ENCODE data around the gene CHN2.

The CHN2 gene

GRCh38 chr7:29229066-29229465 is 34.5 kb downstream of the CHN2 start:
- no peak for DNase-seq

- no peak for DNase-seq
Observed at GRCh38 chr7:29229946-29230345, 35.4 kb downstream of the CHN2 start.

GRCh38 chr7:29230871-29231345 is 36.3 kb downstream of the CHN2 start:
- DNase-seq, result no peak

- no peak for DNase-seq
Observed at GRCh38 chr7:29231671-29232232, 37.2 kb downstream of the CHN2 start.

- no peak for DNase-seq
Observed at GRCh38 chr7:29234438-29234837, 39.9 kb downstream of the CHN2 start.

- no peak for DNase-seq
Observed at GRCh38 chr7:29236071-29236580, 41.6 kb downstream of the CHN2 start.

GRCh38 chr7:29236649-29237048 is 42.1 kb downstream of the CHN2 start:
- no peak for DNase-seq

GRCh38 chr7:29237489-29237888 is 42.9 kb downstream of the CHN2 start:
- no peak for DNase-seq

GRCh38 chr7:29239638-29240037 is 45.1 kb downstream of the CHN2 start:
- DNase-seq, result peak; percentile 35

GRCh38 chr7:29242265-29242664 is 47.7 kb downstream of the CHN2 start:
- DNase-seq, result no peak

GRCh38 chr7:29243910-29244655 is 49.5 kb downstream of the CHN2 start:
- peak; percentile 63 for DNase-seq

GRCh38 chr7:29247224-29247962 is 52.8 kb downstream of the CHN2 start:
- no peak for DNase-seq

- no peak for DNase-seq
Observed at GRCh38 chr7:29247963-29248236, 53.3 kb downstream of the CHN2 start.

GRCh38 chr7:29248713-29249382 is 54.3 kb downstream of the CHN2 start:
- DNase-seq, result no peak

GRCh38 chr7:29249383-29249750 is 54.8 kb downstream of the CHN2 start:
- no peak for DNase-seq

- DNase-seq, result no peak
Observed at GRCh38 chr7:29249860-29250259, 55.3 kb downstream of the CHN2 start.

- DNase-seq, result no peak
Observed at GRCh38 chr7:29253225-29253624, 58.6 kb downstream of the CHN2 start.

GRCh38 chr7:29254591-29254990 is 60.0 kb downstream of the CHN2 start:
- DNase-seq, result no peak

- DNase-seq, result no peak
Observed at GRCh38 chr7:29255199-29255878, 60.8 kb downstream of the CHN2 start.

GRCh38 chr7:29255906-29256692 is 61.5 kb downstream of the CHN2 start:
- no peak for DNase-seq

- no peak for DNase-seq
Observed at GRCh38 chr7:29256693-29257002, 62.1 kb downstream of the CHN2 start.

GRCh38 chr7:29258951-29259350 is 64.4 kb downstream of the CHN2 start:
- no peak for DNase-seq
